Progenitor cell of endocrine pancreas (in vitro differentiated cells): ENCODE measurements around the gene MAGI3. TPM values are rescaled to one million over a fixed set of nuclear protein-coding genes. Genes with fewer than 3 reads are reported as not detected.
"Not testable (repeated sequence)": the region's sequence is repeated elsewhere in the genome, so short reads cannot be mapped to it uniquely, and the experiment has no call there.

Experiments used
- DNase-seq: peaks from one replicate; pipeline ENCODE4 v3.0.0; 2021; ENCODE audit warnings: low spot score; ENCODE audit not compliant: unreplicated experiment
- H3K27ac Mint-ChIP-seq: 2 replicates; pipeline ENCODE4 v1.8.0; 2021; ENCODE audit warnings: mild to moderate bottlenecking, moderate library complexity, mixed read lengths
- H3K27me3 Mint-ChIP-seq: 2 replicates; pipeline ENCODE4 v1.8.0; 2021; ENCODE audit warnings: mixed read lengths
- H3K36me3 Mint-ChIP-seq: 2 replicates; pipeline ENCODE4 v1.8.0; 2022; ENCODE audit warnings: mixed read lengths; ENCODE audit not compliant: insufficient read depth
- H3K4me1 Mint-ChIP-seq: 2 replicates; pipeline ENCODE4 v1.8.0; 2021; ENCODE audit warnings: low read depth, mixed read lengths
- H3K4me3 Mint-ChIP-seq: 2 replicates; pipeline ENCODE4 v1.8.0; 2021; ENCODE audit warnings: low read depth, mild to moderate bottlenecking, moderate library complexity, mixed read lengths
- H3K9me3 Mint-ChIP-seq: 2 replicates; pipeline ENCODE4 v1.8.0; 2021; ENCODE audit warnings: low read depth, mixed read lengths
- CTCF ChIP-seq: fragments of 200-600 bp; sonication (generic); IDR thresholded peaks from one replicate; pipeline ENCODE4 v1.5.0; 2021; ENCODE audit warnings: antibody characterized with exemption, mild to moderate bottlenecking; ENCODE audit not compliant: unreplicated experiment
- total RNA-seq: library from RNA; stranded (reverse); gene quantifications from 2 replicates; pipeline ENCODE4 v1.2.1, GENCODE V29; 2021

MAGI3 gene
- total RNA-seq, 1 donor from 2014 or later, result 23.7 TPM

- peak overlapping the region; percentile 92 for H3K27ac Mint-ChIP-seq
- no peaks in the 10 kb centered on the region for H3K27me3 Mint-ChIP-seq
- no peak overlapping the region for H3K4me3 Mint-ChIP-seq
- peaks cover 12% of the 10 kb centered on the region for H3K36me3 Mint-ChIP-seq
- H3K4me1 Mint-ChIP-seq, result peaks cover 4% of the 10 kb centered on the region
- TF ChIP-seq CTCF, result no peak
- no peak for DNase-seq
- peaks cover 22% of the 10 kb centered on the region for H3K9me3 Mint-ChIP-seq
These were observed 66.7 kb downstream of the MAGI3 start for GRCh38 chr1:113456967-113457366.

DNA sequence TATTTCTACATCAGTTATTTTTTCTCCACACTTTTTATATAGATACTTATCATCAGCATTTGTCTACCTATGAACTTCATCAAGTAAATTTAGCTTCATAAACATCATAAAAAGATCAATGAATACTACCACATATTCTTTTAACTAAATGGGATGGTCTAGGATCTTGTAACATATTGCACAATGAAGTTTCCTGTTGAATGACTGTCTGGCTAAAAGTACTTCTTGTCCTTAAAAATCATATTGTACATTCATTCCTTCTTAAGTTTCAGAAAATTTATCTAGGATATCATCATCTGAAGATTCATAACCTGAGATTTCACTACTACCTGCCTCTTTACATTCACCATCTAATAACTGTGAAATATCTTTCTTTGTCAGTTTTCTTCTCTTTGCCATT, 69.0 kb downstream of the MAGI3 start:
- peaks cover 4% of the 10 kb centered on the region for H3K4me1 Mint-ChIP-seq

DNA sequence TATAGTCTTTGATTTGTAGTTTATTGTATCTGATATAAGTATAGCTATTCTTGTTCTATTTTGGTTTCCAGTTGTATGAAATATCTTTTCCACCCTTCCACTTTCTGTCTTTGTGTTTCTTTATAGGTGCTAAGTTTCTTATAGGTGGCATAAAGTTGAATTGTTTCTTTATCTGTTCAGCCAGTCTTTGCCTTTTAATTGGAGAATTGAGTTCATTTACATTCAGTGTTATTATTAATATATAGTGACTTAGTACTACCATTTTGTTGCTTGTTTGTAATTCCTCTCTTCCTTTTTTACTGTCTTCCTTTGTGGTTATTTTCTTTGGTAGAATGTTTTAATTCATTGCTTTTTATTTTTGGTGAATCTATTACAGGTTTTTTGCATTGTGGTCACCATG, 77.7 kb downstream of the MAGI3 start:
- H3K4me1 Mint-ChIP-seq, result no peaks in the 10 kb centered on the region

More for the DNA sequence above, 69.0 kb downstream of the MAGI3 start:
- peaks cover 12% of the 10 kb centered on the region for H3K36me3 Mint-ChIP-seq
- H3K9me3 Mint-ChIP-seq, result peaks cover 22% of the 10 kb centered on the region
- H3K4me3 Mint-ChIP-seq, result no peak overlapping the region
- no peak for DNase-seq
- no peak overlapping the region for H3K27ac Mint-ChIP-seq
- no peak for TF ChIP-seq CTCF
- H3K27me3 Mint-ChIP-seq, result no peaks in the 10 kb centered on the region

GRCh38 chr1:113478427-113479195, 88.3 kb downstream of the MAGI3 start:
- not testable (repeated sequence) for H3K27ac Mint-ChIP-seq, H3K4me1 Mint-ChIP-seq, H3K27me3 Mint-ChIP-seq, DNase-seq, H3K4me3 Mint-ChIP-seq
- Mint-ChIP-seq H3K9me3 (peaks cover 43% of the 10 kb centered on the region), H3K36me3 (peaks cover 37% of the 10 kb centered on the region)

More for the DNA sequence above, 77.7 kb downstream of the MAGI3 start:
- no peak for TF ChIP-seq CTCF
- no peak for DNase-seq
- H3K36me3 Mint-ChIP-seq, result peaks cover 14% of the 10 kb centered on the region
- H3K27ac Mint-ChIP-seq, result no peak overlapping the region
- H3K9me3 Mint-ChIP-seq, result peaks cover 15% of the 10 kb centered on the region
- H3K4me3 Mint-ChIP-seq, result no peak overlapping the region
- no peaks in the 10 kb centered on the region for H3K27me3 Mint-ChIP-seq

DNA sequence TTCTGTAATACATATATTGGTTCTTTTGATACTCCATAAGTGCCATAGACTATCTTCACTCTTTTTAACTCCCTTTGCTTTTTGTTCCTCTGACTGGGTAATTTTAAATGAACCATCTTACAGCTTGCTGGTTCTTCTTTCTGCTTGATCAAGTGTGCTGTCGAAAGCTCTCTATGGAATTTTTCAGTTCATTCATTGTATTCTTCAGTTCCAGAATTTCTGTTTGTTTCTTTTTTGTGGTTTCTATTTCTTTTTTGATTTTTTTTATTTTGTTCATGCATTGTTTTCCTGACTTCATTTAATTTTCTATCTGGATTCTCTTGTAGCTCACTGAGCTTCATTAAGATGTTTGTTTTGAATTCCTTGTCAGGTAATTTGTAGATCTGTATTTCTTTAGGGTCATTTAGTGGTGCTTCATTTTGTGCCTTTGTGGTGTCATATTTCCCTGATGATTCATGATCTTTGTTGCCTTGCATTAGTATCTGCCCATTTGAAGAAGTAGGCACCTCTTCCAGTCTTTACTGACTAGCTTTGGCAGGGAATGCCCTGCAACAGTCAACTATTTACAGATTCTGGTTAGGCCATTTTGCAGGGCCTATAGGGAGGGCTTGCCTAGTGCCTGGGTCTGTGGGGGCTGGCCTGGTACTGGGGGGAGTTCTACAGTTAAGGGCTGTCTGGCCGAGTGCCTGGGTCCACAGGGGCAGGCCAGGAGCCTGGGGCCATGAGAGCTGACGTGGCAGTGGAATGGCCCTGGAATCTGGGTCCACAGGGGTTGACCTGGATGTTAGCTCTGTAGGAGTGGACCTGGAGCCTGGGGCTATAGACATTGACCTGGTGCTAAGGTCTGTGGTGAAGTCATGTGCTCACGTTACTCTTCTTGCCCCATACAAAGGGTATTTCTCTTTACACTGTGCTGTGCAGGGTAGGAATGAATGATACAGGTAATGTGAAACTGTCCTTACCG, 89.7 kb downstream of the MAGI3 start:
- Mint-ChIP-seq H3K4me1 (no peaks in the 10 kb centered on the region), H3K9me3 (peaks cover 31% of the 10 kb centered on the region), H3K36me3 (peaks cover 28% of the 10 kb centered on the region), H3K27ac (no peak overlapping the region), H3K4me3 (no peak overlapping the region), H3K27me3 (no peaks in the 10 kb centered on the region)
- DNase-seq, result no peak
- TF ChIP-seq CTCF, result no peak

GRCh38 chr1:113485131-113485530, 94.8 kb downstream of the MAGI3 start:
- not testable (repeated sequence) for H3K4me1 Mint-ChIP-seq, DNase-seq, H3K27me3 Mint-ChIP-seq, H3K4me3 Mint-ChIP-seq, H3K27ac Mint-ChIP-seq
- peaks cover 25% of the 10 kb centered on the region for H3K9me3 Mint-ChIP-seq
- H3K36me3 Mint-ChIP-seq, result peaks cover 18% of the 10 kb centered on the region
